WTC11 (cell line): Measurements from ENCODE around the gene GPX5. TPM values are rescaled to one million over a fixed set of nuclear protein-coding genes. Genes with fewer than 3 reads are reported as not detected.

Source experiments
- ATAC-seq: fragments of 200-7000 bp; cut with Tn5 transposase; 2 replicates; pipeline ENCODE4 v1.10.0; 2021; ENCODE audit warnings: mild to moderate bottlenecking, moderate library complexity
- CTCF ChIA-PET: fragments of 300-600 bp; sonication (Branson Sonifier 250); formaldehyde crosslinking; loops from one replicate; lab custom pipeline; 2021; ENCODE audit warnings: antibody characterized with exemption; lab: Charles Lee
- POLR2A ChIA-PET: fragments of 350-600 bp; sonication (Branson Sonifier 250); formaldehyde crosslinking; loops from one replicate; lab custom pipeline; 2021; ENCODE audit warnings: antibody characterized with exemption; lab: Charles Lee
- DNase-seq: peaks from one replicate; pipeline ENCODE4 v3.0.0; 2021; ENCODE audit warnings: low spot score
- H3K27ac Mint-ChIP-seq: 2 replicates; pipeline ENCODE4 v1.8.0; 2021; ENCODE audit warnings: mixed read lengths
- H3K27me3 Mint-ChIP-seq: 2 replicates; pipeline ENCODE4 v1.8.0; 2021; ENCODE audit warnings: low read depth, mild to moderate bottlenecking, moderate library complexity, mixed read lengths
- H3K36me3 Mint-ChIP-seq: 2 replicates; pipeline ENCODE4 v1.8.0; 2021; ENCODE audit warnings: mixed read lengths
- H3K4me1 Mint-ChIP-seq: 2 replicates; pipeline ENCODE4 v1.8.0; 2022; ENCODE audit warnings: mixed read lengths
- H3K4me3 Mint-ChIP-seq: 2 replicates; pipeline ENCODE4 v1.8.0; 2021; ENCODE audit warnings: mild to moderate bottlenecking, moderate library complexity, mixed read lengths
- H3K9me3 Mint-ChIP-seq: 2 replicates; pipeline ENCODE4 v1.8.0; 2021; ENCODE audit warnings: mixed read lengths
- AR ChIP-seq: fragments of 250-450 bp; sonication (Bioruptor Pico); IDR thresholded peaks from 2 replicates; pipeline ENCODE4 v1.9.0; 2021; ENCODE audit warnings: mild to moderate bottlenecking
- ATF6 ChIP-seq: sonication (generic); formaldehyde crosslinking; IDR thresholded peaks from 2 replicates; pipeline ENCODE4 v1.8.1; 2023; ENCODE audit warnings: mild to moderate bottlenecking, missing genetic modification reagents
- ELF4 ChIP-seq: sonication (generic); formaldehyde crosslinking; IDR thresholded peaks from 2 replicates; pipeline ENCODE4 v1.8.1; 2022; ENCODE audit warnings: low read depth, mild to moderate bottlenecking, moderate library complexity, missing genetic modification reagents
- ESRRA ChIP-seq: sonication (generic); formaldehyde crosslinking; IDR thresholded peaks from 2 replicates; pipeline ENCODE4 v1.8.1; 2022; ENCODE audit warnings: mild to moderate bottlenecking, missing genetic modification reagents, borderline replicate concordance
- HMGA2 ChIP-seq: fragments of 250-450 bp; sonication (Bioruptor Pico); IDR thresholded peaks from 2 replicates; pipeline ENCODE4 v1.4.0; 2021; ENCODE audit warnings: mild to moderate bottlenecking, moderate library complexity
- MYBL2 ChIP-seq: sonication (generic); formaldehyde crosslinking; IDR thresholded peaks from 2 replicates; pipeline ENCODE4 v1.8.1; 2023; ENCODE audit warnings: mild to moderate bottlenecking, moderate library complexity, missing genetic modification reagents
- PRDM15 ChIP-seq: sonication (generic); formaldehyde crosslinking; IDR thresholded peaks from 2 replicates; pipeline ENCODE4 v1.8.0; 2022; ENCODE audit warnings: missing genetic modification reagents
- RELA ChIP-seq: sonication (generic); formaldehyde crosslinking; IDR thresholded peaks from 2 replicates; pipeline ENCODE4 v1.8.1; 2022; ENCODE audit warnings: missing genetic modification reagents, mild to moderate bottlenecking, borderline replicate concordance
- RORB ChIP-seq: fragments of 250-450 bp; sonication (Bioruptor Pico); IDR thresholded peaks from 2 replicates; pipeline ENCODE4 v1.9.0; 2021; ENCODE audit warnings: mild to moderate bottlenecking
- SP1 ChIP-seq: sonication (generic); formaldehyde crosslinking; conservative IDR thresholded peaks from 2 replicates; pipeline ENCODE4 v1.8.1; 2022; ENCODE audit warnings: missing genetic modification reagents
- ZBTB43 ChIP-seq: sonication (generic); formaldehyde crosslinking; IDR thresholded peaks from 2 replicates; pipeline ENCODE4 v1.8.1; 2023; ENCODE audit warnings: mild to moderate bottlenecking, missing genetic modification reagents
- ZNF281 ChIP-seq: sonication (generic); formaldehyde crosslinking; IDR thresholded peaks from 2 replicates; pipeline ENCODE4 v1.8.0; 2023; ENCODE audit warnings: mild to moderate bottlenecking, missing genetic modification reagents
- total RNA-seq: library from RNA; stranded (reverse); gene quantifications from 3 replicates; pipeline ENCODE4 v1.2.3, GENCODE V29; 2021

Gene GPX5
- total RNA-seq, 1 experiment from 2014 or later, result not detected

- no peak for TF ChIP-seq PRDM15
- TF ChIP-seq ATF6 (CRISPR knock-in tag), result no peak
- TF ChIP-seq HMGA2 (CRISPR knock-in tag), result no peak
- TF ChIP-seq SP1 (CRISPR knock-in tag), result no peak
Observed at GRCh38 chr6:28480253-28480932, 45.3 kb upstream of the GPX5 start (continued).

- no peaks in the 10 kb centered on the region for H3K9me3 Mint-ChIP-seq
- no peaks in the 10 kb centered on the region for H3K36me3 Mint-ChIP-seq
- POLR2A ChIA-PET, result no interaction called here
- TF ChIP-seq ESRRA (CRISPR knock-in tag), result no peak
- TF ChIP-seq RELA (CRISPR knock-in tag), result no peak
- TF ChIP-seq HMGA2 (CRISPR knock-in tag), result no peak
- TF ChIP-seq MYBL2 (CRISPR knock-in tag), result no peak
- TF ChIP-seq AR (CRISPR knock-in tag), result no peak
- no peak for TF ChIP-seq ZBTB43 (CRISPR knock-in tag)
- TF ChIP-seq ELF4 (CRISPR knock-in tag), result no peak
- TF ChIP-seq ZNF281 (CRISPR knock-in tag), result no peak
- no peak for TF ChIP-seq ATF6 (CRISPR knock-in tag)
- no peak for TF ChIP-seq RORB (CRISPR knock-in tag)
- TF ChIP-seq, all 79 proteins: peak for 0
- H3K27me3 Mint-ChIP-seq, result peaks cover 25% of the 10 kb centered on the region
- H3K4me1 Mint-ChIP-seq, result peaks cover 6% of the 10 kb centered on the region
- H3K27ac Mint-ChIP-seq, result no peak overlapping the region
- CTCF ChIA-PET, result no interaction called here
- DNase-seq, result no peak
- no peak for ATAC-seq
- H3K4me3 Mint-ChIP-seq, result no peak overlapping the region
Observed at GRCh38 chr6:28485482-28485881, 40.2 kb upstream of the GPX5 start.
